Measurements from ENCODE around the gene GPHN.

Gene GPHN

GRCh38 chr14:66645716-66646115 lies 137.8 kb downstream of the GPHN start:
- TF ChIP-seq, protein P1, sequence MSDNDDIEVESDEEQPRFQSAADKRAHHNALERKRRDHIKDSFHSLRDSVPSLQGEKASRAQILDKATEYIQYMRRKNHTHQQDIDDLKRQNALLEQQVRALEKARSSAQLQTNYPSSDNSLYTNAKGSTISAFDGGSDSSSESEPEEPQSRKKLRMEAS (IDR thresholded peaks at IDR 0.05): no peak
- TF ChIP-seq, protein P2, sequence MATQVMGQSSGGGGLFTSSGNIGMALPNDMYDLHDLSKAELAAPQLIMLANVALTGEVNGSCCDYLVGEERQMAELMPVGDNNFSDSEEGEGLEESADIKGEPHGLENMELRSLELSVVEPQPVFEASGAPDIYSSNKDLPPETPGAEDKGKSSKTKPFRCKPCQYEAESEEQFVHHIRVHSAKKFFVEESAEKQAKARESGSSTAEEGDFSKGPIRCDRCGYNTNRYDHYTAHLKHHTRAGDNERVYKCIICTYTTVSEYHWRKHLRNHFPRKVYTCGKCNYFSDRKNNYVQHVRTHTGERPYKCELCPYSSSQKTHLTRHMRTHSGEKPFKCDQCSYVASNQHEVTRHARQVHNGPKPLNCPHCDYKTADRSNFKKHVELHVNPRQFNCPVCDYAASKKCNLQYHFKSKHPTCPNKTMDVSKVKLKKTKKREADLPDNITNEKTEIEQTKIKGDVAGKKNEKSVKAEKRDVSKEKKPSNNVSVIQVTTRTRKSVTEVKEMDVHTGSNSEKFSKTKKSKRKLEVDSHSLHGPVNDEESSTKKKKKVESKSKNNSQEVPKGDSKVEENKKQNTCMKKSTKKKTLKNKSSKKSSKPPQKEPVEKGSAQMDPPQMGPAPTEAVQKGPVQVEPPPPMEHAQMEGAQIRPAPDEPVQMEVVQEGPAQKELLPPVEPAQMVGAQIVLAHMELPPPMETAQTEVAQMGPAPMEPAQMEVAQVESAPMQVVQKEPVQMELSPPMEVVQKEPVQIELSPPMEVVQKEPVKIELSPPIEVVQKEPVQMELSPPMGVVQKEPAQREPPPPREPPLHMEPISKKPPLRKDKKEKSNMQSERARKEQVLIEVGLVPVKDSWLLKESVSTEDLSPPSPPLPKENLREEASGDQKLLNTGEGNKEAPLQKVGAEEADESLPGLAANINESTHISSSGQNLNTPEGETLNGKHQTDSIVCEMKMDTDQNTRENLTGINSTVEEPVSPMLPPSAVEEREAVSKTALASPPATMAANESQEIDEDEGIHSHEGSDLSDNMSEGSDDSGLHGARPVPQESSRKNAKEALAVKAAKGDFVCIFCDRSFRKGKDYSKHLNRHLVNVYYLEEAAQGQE (IDR thresholded peaks at IDR 0.05; ENCODE audit: low read depth): no peak
- TF ChIP-seq TEAD4 (IDR thresholded peaks at IDR 0.05) (no peak), CREB1 (IDR thresholded peaks at IDR 0.05; ENCODE audit: low read depth) (no peak), NFIC (IDR thresholded peaks at IDR 0.05) (no peak), ZBTB7A (IDR thresholded peaks at IDR 0.05; ENCODE audit: low read depth) (no peak), CEBPB (IDR thresholded peaks at IDR 0.05) (no peak), EGR1 (IDR thresholded peaks at IDR 0.05) (no peak), RAD21 (IDR thresholded peaks at IDR 0.05; ENCODE audit: low read depth) (no peak)

GRCh38 chr14:66649498-66649897 lies 141.6 kb downstream of the GPHN start:
- TF ChIP-seq RAD21 (IDR thresholded peaks at IDR 0.05; ENCODE audit: low read depth) (no peak), FOXM1 (IDR thresholded peaks at IDR 0.05; ENCODE audit: borderline replicate concordance, low read depth) (no peak), YY1 (IDR thresholded peaks at IDR 0.05; ENCODE audit: low read depth) (no peak), TEAD4 (IDR thresholded peaks at IDR 0.05) (no peak), EGR1 (IDR thresholded peaks at IDR 0.05) (no peak), TAF1 (IDR thresholded peaks at IDR 0.05; ENCODE audit: low read depth) (no peak), NFIC (IDR thresholded peaks at IDR 0.05) (no peak), CREB1 (IDR thresholded peaks at IDR 0.05; ENCODE audit: low read depth) (no peak), ZBTB7A (IDR thresholded peaks at IDR 0.05; ENCODE audit: low read depth) (no peak), EP300 (IDR thresholded peaks at IDR 0.05; ENCODE audit: borderline replicate concordance) (no peak), TCF12 (IDR thresholded peaks at IDR 0.05; ENCODE audit: low read depth) (no peak), CEBPB (IDR thresholded peaks at IDR 0.05) (no peak)
- TF ChIP-seq, protein P3, sequence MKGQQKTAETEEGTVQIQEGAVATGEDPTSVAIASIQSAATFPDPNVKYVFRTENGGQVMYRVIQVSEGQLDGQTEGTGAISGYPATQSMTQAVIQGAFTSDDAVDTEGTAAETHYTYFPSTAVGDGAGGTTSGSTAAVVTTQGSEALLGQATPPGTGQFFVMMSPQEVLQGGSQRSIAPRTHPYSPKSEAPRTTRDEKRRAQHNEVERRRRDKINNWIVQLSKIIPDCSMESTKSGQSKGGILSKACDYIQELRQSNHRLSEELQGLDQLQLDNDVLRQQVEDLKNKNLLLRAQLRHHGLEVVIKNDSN (IDR thresholded peaks at IDR 0.05): no peak
- TF ChIP-seq, protein P1 (IDR thresholded peaks at IDR 0.05): no peak
- TF ChIP-seq, protein P2 (IDR thresholded peaks at IDR 0.05; ENCODE audit: low read depth): no peak

- TF ChIP-seq EGR1 (IDR thresholded peaks at IDR 0.05) (no peak), NFIC (IDR thresholded peaks at IDR 0.05) (no peak), FOXM1 (IDR thresholded peaks at IDR 0.05; ENCODE audit: borderline replicate concordance, low read depth) (no peak), YY1 (IDR thresholded peaks at IDR 0.05; ENCODE audit: low read depth) (no peak), EP300 (IDR thresholded peaks at IDR 0.05; ENCODE audit: borderline replicate concordance) (no peak), RAD21 (IDR thresholded peaks at IDR 0.05; ENCODE audit: low read depth) (no peak), ZBTB7A (IDR thresholded peaks at IDR 0.05; ENCODE audit: low read depth) (no peak), TCF12 (IDR thresholded peaks at IDR 0.05; ENCODE audit: low read depth) (no peak), TEAD4 (IDR thresholded peaks at IDR 0.05) (no peak), TAF1 (IDR thresholded peaks at IDR 0.05; ENCODE audit: low read depth) (no peak), CEBPB (IDR thresholded peaks at IDR 0.05) (no peak), CREB1 (IDR thresholded peaks at IDR 0.05; ENCODE audit: low read depth) (no peak)
- TF ChIP-seq, protein P3 (IDR thresholded peaks at IDR 0.05): no peak
- TF ChIP-seq, protein P2 (IDR thresholded peaks at IDR 0.05; ENCODE audit: low read depth): no peak
- TF ChIP-seq, protein P1 (IDR thresholded peaks at IDR 0.05): no peak
Measured at GRCh38 chr14:66650491-66650911, 142.6 kb downstream of the GPHN start.

DNA sequence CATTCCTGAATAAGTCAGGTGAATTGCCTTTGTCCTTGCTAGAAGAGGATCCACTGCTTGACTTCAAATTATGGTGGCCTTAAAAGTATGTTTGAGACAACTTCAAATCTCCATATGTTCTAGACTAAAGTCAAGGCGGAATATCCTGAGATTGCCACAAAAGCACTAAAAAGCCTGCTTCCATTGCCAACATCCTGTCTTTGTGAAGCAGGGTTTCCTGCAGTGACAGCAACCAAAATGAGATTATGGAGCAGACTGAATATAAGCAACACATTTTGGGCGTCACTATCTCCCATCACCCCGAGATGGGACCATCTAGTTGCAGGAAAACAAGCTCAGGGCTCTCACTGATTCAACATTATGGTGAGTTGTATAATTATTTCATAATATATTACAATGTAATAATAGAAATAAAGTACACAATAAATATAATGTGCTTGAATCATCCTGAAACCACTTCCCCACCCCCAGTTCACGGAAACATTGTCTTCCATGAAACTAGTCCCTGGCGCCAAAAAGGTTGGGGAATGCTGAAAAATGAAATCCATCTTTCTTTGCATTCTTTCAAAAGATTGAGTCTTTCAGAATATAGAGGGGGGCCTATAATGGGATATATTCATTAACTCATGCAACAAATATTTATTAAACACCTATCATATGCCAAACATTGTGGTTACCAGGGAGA lies 143.7 kb downstream of the GPHN start:
- TF ChIP-seq RAD21 (IDR thresholded peaks at IDR 0.05; ENCODE audit: low read depth) (no peak), CREB1 (IDR thresholded peaks at IDR 0.05; ENCODE audit: low read depth) (no peak), YY1 (IDR thresholded peaks at IDR 0.05; ENCODE audit: low read depth) (no peak), TEAD4 (IDR thresholded peaks at IDR 0.05) (no peak), TAF1 (IDR thresholded peaks at IDR 0.05; ENCODE audit: low read depth) (no peak), TCF12 (IDR thresholded peaks at IDR 0.05; ENCODE audit: low read depth) (no peak), FOXM1 (IDR thresholded peaks at IDR 0.05; ENCODE audit: borderline replicate concordance, low read depth) (no peak), ZBTB7A (IDR thresholded peaks at IDR 0.05; ENCODE audit: low read depth) (no peak), CEBPB (IDR thresholded peaks at IDR 0.05) (no peak), NFIC (IDR thresholded peaks at IDR 0.05) (no peak), EP300 (IDR thresholded peaks at IDR 0.05; ENCODE audit: borderline replicate concordance) (no peak), EGR1 (IDR thresholded peaks at IDR 0.05) (no peak)
- TF ChIP-seq, protein P1 (IDR thresholded peaks at IDR 0.05): no peak
- TF ChIP-seq, protein P2 (IDR thresholded peaks at IDR 0.05; ENCODE audit: low read depth): no peak

Data from Ishikawa (cell line).